ENCODE results near the gene MYO3B. TPM values are rescaled to one million over a fixed set of nuclear protein-coding genes. Genes with fewer than 3 reads are reported as not detected.

Gene MYO3B
- total and polyA plus RNA-seq, 2 donors from 2014 or later: 3.5 to 6.4 TPM

DNA sequence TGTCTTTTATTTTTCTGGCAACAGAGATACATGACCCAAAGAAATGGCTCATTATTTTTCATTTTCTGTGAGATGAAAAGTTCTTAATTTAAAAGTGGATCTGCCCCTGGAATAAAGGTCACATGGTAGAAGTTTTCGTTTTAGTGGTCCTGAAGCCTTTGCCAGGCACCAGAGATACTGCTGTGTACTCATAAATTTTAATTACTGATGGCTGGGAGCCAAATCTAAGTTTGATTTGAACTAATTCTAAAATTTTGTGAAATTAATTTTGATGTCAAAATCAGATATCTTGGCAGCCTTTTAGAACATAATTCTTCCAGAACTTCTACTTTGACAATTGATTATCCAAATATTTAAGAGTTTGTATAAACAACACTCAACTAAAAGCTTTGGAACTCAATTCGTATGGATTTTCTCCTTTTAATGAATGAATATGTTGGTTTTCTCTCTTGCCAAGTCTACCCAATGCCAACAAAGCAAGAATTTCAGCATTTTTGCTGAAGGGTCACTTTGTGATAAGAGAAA, 408.7 kb downstream of the MYO3B start:
- no peaks in the 10 kb centered on the region for H3K36me3 ChIP-seq (ENCODE audit: control insufficient read depth in 2 of 3, insufficient read depth in 3 of 3, low read length in 3 of 3)
- FAIRE-seq (no peak), DNase-seq (no peak)
- no peak overlapping the region for H3K27ac ChIP-seq (ENCODE audit: low read depth in 2 of 2, low read length in 2 of 2)
- H3K4me1 ChIP-seq (ENCODE audit: control insufficient read depth in 2 of 3, insufficient read depth in 2 of 3, low read depth in 1 of 3, low read length in 3 of 3): no peaks in the 10 kb centered on the region
- no peak overlapping the region for H3K4me3 ChIP-seq (ENCODE audit: low read length in 3 of 3)
- H3K9ac ChIP-seq (ENCODE audit: low read length in 3 of 3): no peak overlapping the region
- H3K27me3 ChIP-seq (ENCODE audit: control insufficient read depth, insufficient read depth, low read length): no peaks in the 10 kb centered on the region
- intact Hi-C loops (cut with DNase I): no loop called here
- no peak for TF ChIP-seq CTCF (IDR thresholded peaks at IDR 0.05; ENCODE audit: borderline replicate concordance, extremely low read depth, insufficient read depth)
- H3K9me3 ChIP-seq (ENCODE audit: control insufficient read depth in 2 of 3, insufficient read depth in 1 of 3, low read length in 3 of 3): no peaks in the 10 kb centered on the region

- no peak for TF ChIP-seq CTCF (IDR thresholded peaks at IDR 0.05; ENCODE audit: borderline replicate concordance, extremely low read depth, insufficient read depth)
- FAIRE-seq (no peak), DNase-seq (no peak)
- H3K4me3 ChIP-seq (ENCODE audit: low read length in 3 of 3): no peak overlapping the region
- H3K9me3 ChIP-seq (ENCODE audit: control insufficient read depth in 2 of 3, insufficient read depth in 1 of 3, low read length in 3 of 3): no peaks in the 10 kb centered on the region
- H3K36me3 ChIP-seq (ENCODE audit: control insufficient read depth in 2 of 3, insufficient read depth in 3 of 3, low read length in 3 of 3): no peaks in the 10 kb centered on the region
- no peaks in the 10 kb centered on the region for H3K27me3 ChIP-seq (ENCODE audit: control insufficient read depth, insufficient read depth, low read length)
- H3K27ac ChIP-seq (ENCODE audit: low read depth in 2 of 2, low read length in 2 of 2): no peak overlapping the region
- H3K4me1 ChIP-seq (ENCODE audit: control insufficient read depth in 2 of 3, insufficient read depth in 2 of 3, low read depth in 1 of 3, low read length in 3 of 3): no peaks in the 10 kb centered on the region
- no peak overlapping the region for H3K9ac ChIP-seq (ENCODE audit: low read length in 3 of 3)
- intact Hi-C loops (cut with DNase I): no loop called here
Observed at GRCh38 chr2:170587117-170587516, 409.2 kb downstream of the MYO3B start.

- H3K9ac ChIP-seq (ENCODE audit: low read length in 3 of 3): no peak overlapping the region
- no peaks in the 10 kb centered on the region for H3K4me1 ChIP-seq (ENCODE audit: control insufficient read depth in 2 of 3, insufficient read depth in 2 of 3, low read depth in 1 of 3, low read length in 3 of 3)
- H3K9me3 ChIP-seq (ENCODE audit: control insufficient read depth in 2 of 3, insufficient read depth in 1 of 3, low read length in 3 of 3): no peaks in the 10 kb centered on the region
- H3K27me3 ChIP-seq (ENCODE audit: control insufficient read depth, insufficient read depth, low read length): no peaks in the 10 kb centered on the region
- H3K4me3 ChIP-seq (ENCODE audit: low read length in 3 of 3): no peak overlapping the region
- TF ChIP-seq CTCF (IDR thresholded peaks at IDR 0.05; ENCODE audit: borderline replicate concordance, extremely low read depth, insufficient read depth): no peak
- no peaks in the 10 kb centered on the region for H3K36me3 ChIP-seq (ENCODE audit: control insufficient read depth in 2 of 3, insufficient read depth in 3 of 3, low read length in 3 of 3)
- H3K27ac ChIP-seq (ENCODE audit: low read depth in 2 of 2, low read length in 2 of 2): no peak overlapping the region
- no peak for FAIRE-seq
- no peak for DNase-seq
- intact Hi-C loops (cut with DNase I): no loop called here
Observed at GRCh38 chr2:170587922-170588321, 410.0 kb downstream of the MYO3B start.

- no peak overlapping the region for H3K4me3 ChIP-seq (ENCODE audit: low read length in 3 of 3)
- H3K4me1 ChIP-seq (ENCODE audit: control insufficient read depth in 2 of 3, insufficient read depth in 2 of 3, low read depth in 1 of 3, low read length in 3 of 3): no peaks in the 10 kb centered on the region
- H3K27me3 ChIP-seq (ENCODE audit: control insufficient read depth, insufficient read depth, low read length): no peaks in the 10 kb centered on the region
- DNase-seq (no peak), FAIRE-seq (no peak)
- no peaks in the 10 kb centered on the region for H3K9me3 ChIP-seq (ENCODE audit: control insufficient read depth in 2 of 3, insufficient read depth in 1 of 3, low read length in 3 of 3)
- intact Hi-C loops (cut with DNase I): no loop called here
- TF ChIP-seq CTCF (IDR thresholded peaks at IDR 0.05; ENCODE audit: borderline replicate concordance, extremely low read depth, insufficient read depth): no peak
- H3K36me3 ChIP-seq (ENCODE audit: control insufficient read depth in 2 of 3, insufficient read depth in 3 of 3, low read length in 3 of 3): no peaks in the 10 kb centered on the region
- H3K9ac ChIP-seq (ENCODE audit: low read length in 3 of 3): no peak overlapping the region
- no peak overlapping the region for H3K27ac ChIP-seq (ENCODE audit: low read depth in 2 of 2, low read length in 2 of 2)
Observed at GRCh38 chr2:170588729-170589128, 410.8 kb downstream of the MYO3B start.
